GM23338 (cell line): Measurements from ENCODE around the gene SLC10A6. TPM values are rescaled to one million over a fixed set of nuclear protein-coding genes. Genes with fewer than 3 reads are reported as not detected.

Experiments
- ATAC-seq: fragments of 200-7000 bp; cut with Tn5 transposase; 3 replicates; pipeline ENCODE4 v1.9.1; 2020
- DNase-seq: peaks from one replicate; pipeline ENCODE4 v3.0.0-alpha.2; 2015; ENCODE audit warnings: low spot score
- H2AFZ ChIP-seq: fragments of 200-600 bp; sonication (generic); 2 replicates; pipeline ENCODE4 v1.8.0; 2016; ENCODE audit warnings: antibody characterized with exemption, mild to moderate bottlenecking, moderate library complexity
- H3F3A ChIP-seq: fragments of 200-600 bp; sonication (generic); replicated peaks from 2 replicates; pipeline ENCODE4 v1.8.0; 2017; ENCODE audit warnings: antibody characterized with exemption, mixed run types, low read depth
- H3K27ac ChIP-seq: fragments of 200-600 bp; sonication (generic); 2 replicates; pipeline ENCODE4 v1.6.1; 2016; ENCODE audit warnings: low read depth
- H3K27me3 ChIP-seq: fragments of 200-600 bp; sonication (generic); 2 replicates; pipeline ENCODE4 v1.8.0; 2016; ENCODE audit warnings: mild to moderate bottlenecking, mixed run types, moderate library complexity; ENCODE audit not compliant: insufficient read depth
- H3K36me3 ChIP-seq: fragments of 200-600 bp; sonication (generic); 2 replicates; pipeline ENCODE4 v1.8.0; 2016; ENCODE audit warnings: mild to moderate bottlenecking; ENCODE audit not compliant: insufficient read depth
- H3K4me1 ChIP-seq: fragments of 200-600 bp; sonication (generic); 2 replicates; pipeline ENCODE4 v1.8.0; 2016; ENCODE audit warnings: mild to moderate bottlenecking, moderate library complexity; ENCODE audit not compliant: insufficient read depth
- H3K4me2 ChIP-seq: fragments of 200-600 bp; sonication (generic); 2 replicates; pipeline ENCODE4 v1.7.1; 2017; ENCODE audit warnings: mixed run types
- H3K4me3 ChIP-seq: fragments of 200-600 bp; sonication (generic); 2 replicates; pipeline ENCODE4 v1.6.1; 2016; ENCODE audit warnings: mixed run types
- H3K79me2 ChIP-seq: fragments of 200-600 bp; sonication (generic); replicated peaks from 2 replicates; pipeline ENCODE4 v1.8.0; 2017; ENCODE audit warnings: mild to moderate bottlenecking; ENCODE audit not compliant: insufficient read depth
- H3K9me2 ChIP-seq: fragments of 200-600 bp; sonication (generic); 2 replicates; pipeline ENCODE4 v1.8.0; 2017; ENCODE audit not compliant: insufficient read depth
- H4K20me1 ChIP-seq: fragments of 200-600 bp; sonication (generic); replicated peaks from 2 replicates; pipeline ENCODE4 v1.8.0; 2017; ENCODE audit warnings: mild to moderate bottlenecking; ENCODE audit not compliant: insufficient read depth
- H3K27ac Mint-ChIP-seq: 2 replicates; pipeline ENCODE4 v1.8.0; 2020; ENCODE audit warnings: inconsistent platforms, mild to moderate bottlenecking, moderate library complexity, mixed read lengths
- H3K27me3 Mint-ChIP-seq: 3 replicates; pipeline ENCODE4 v1.8.0; 2022; ENCODE audit warnings: low read depth, mild to moderate bottlenecking, moderate library complexity, mixed read lengths, inconsistent platforms; ENCODE audit not compliant: insufficient read depth, poor library complexity
- H3K36me3 Mint-ChIP-seq: 3 replicates; pipeline ENCODE4 v1.8.0; 2021; ENCODE audit warnings: low read depth, mild to moderate bottlenecking, inconsistent platforms, moderate library complexity, mixed read lengths
- H3K4me1 Mint-ChIP-seq: 3 replicates; pipeline ENCODE4 v1.8.0; 2020; ENCODE audit warnings: mild to moderate bottlenecking, inconsistent platforms, mixed read lengths
- H3K4me3 Mint-ChIP-seq: 3 replicates; pipeline ENCODE4 v1.8.0; 2021; ENCODE audit warnings: moderate library complexity, mild to moderate bottlenecking, inconsistent platforms, mixed read lengths
- H3K9me3 Mint-ChIP-seq: 3 replicates; pipeline ENCODE4 v1.8.0; 2020; ENCODE audit warnings: moderate library complexity, mild to moderate bottlenecking, inconsistent platforms, mixed read lengths
- EZH2phosphoT487 ChIP-seq: fragments of 200-600 bp; sonication (generic); IDR thresholded peaks from one replicate; pipeline ENCODE4 v1.8.1; 2018; ENCODE audit warnings: antibody characterized with exemption; ENCODE audit not compliant: unreplicated experiment
- POLR2AphosphoS5 ChIP-seq: IDR thresholded peaks from 2 replicates; pipeline ENCODE4 v1.6.1; 2016; ENCODE audit warnings: antibody characterized with exemption, low read depth
- ZNF331 ChIP-seq: fragments of 250-450 bp; sonication (Bioruptor Pico); IDR thresholded peaks from 2 replicates; pipeline ENCODE4 v1.5.0; 2020; ENCODE audit warnings: low read depth, mild to moderate bottlenecking, moderate library complexity
- polyA plus RNA-seq: library from polyadenylated mRNA; unstranded; fragments of >200 nt; fragmentation: Nextera tagmentation; extraction: Ambion mirVana; gene quantifications from 2 replicates; pipeline ENCODE4 v1.2.1, GENCODE V29; 2016
- total RNA-seq: library from RNA; depleted of rRNA; stranded (reverse); fragments of >200 nt; shearing (Covaris generic); gene quantifications from 2 replicates; pipeline ENCODE4 v1.2.3, GENCODE V29; 2014
- TF ChIP-seq, protein P1 (sequence below), 2 experiments: fragments of 200-600 bp in 1 of 2; sonication (generic) in 1 of 2; conservative IDR thresholded peaks; 2 replicates each; pipeline versions ENCODE4 v1.5.1 to v1.6.1; 2016 to 2017; ENCODE audit warnings: antibody characterized with exemption in 2 of 2, low read depth in 2 of 2, mild to moderate bottlenecking in 2 of 2, moderate library complexity in 1 of 2
- TF ChIP-seq, protein P2 (sequence below): fragments of 250-450 bp; sonication (Bioruptor Pico); IDR thresholded peaks from 2 replicates; pipeline ENCODE4 v1.5.0; 2020; ENCODE audit warnings: mild to moderate bottlenecking, moderate library complexity

SLC10A6 gene
- total and polyA plus RNA-seq, 2 experiments from 2014 or later, result not detected

DNA sequence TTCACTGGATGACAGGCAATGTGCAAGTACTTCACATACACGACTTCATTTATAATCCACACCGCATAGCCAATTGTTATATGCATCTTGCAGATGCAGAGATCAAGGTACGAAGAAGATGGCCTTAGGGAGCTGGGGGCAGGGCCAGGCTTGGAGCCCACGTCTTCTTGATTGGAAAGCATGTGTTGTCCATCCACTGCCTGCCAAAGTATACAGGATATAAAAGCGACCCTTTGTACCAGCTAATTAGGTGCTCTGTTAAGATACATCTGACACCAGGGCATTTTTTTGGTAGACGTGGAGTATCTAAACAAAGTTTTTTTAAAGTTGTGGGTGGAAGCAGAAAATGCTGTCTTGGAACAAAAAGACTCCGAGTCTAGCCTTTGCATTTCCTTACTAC, 41.6 kb upstream of the SLC10A6 start:
- Mint-ChIP-seq H3K36me3 (peaks cover 5% of the 10 kb centered on the region; the same call in 2 of the 3 replicates), H3K27ac (no peak overlapping the region), H3K4me3 (peak overlapping the region; percentile 86), H3K9me3 (no peaks in the 10 kb centered on the region), H3K27me3 (peaks cover 6% of the 10 kb centered on the region), H3K4me1 (peaks cover 17% of the 10 kb centered on the region)
- ATAC-seq, result no peak
- Histone ChIP-seq H2AFZ (peak overlapping the region; percentile 53; the same call in 1 of the 2 replicates), H3K36me3 (no peaks in the 10 kb centered on the region), H4K20me1 (no peaks in the 10 kb centered on the region), H3K27me3 (peaks cover 7% of the 10 kb centered on the region; the same call in 1 of the 2 replicates), H3K4me3 (no peak overlapping the region), H3K79me2 (no peaks in the 10 kb centered on the region), H3K9me2 (no peaks in the 10 kb centered on the region), H3K27ac (no peak overlapping the region), H3K4me1 (peaks cover 12% of the 10 kb centered on the region; the same call in 1 of the 2 replicates), H3F3A (no peaks in the 10 kb centered on the region; the same call in 1 of the 2 replicates), H3K4me2 (no peak overlapping the region)
- DNase-seq, result no peak
- no peak for TF ChIP-seq ZNF331
- no peak for TF ChIP-seq EZH2phosphoT487
- TF ChIP-seq, protein P1, sequence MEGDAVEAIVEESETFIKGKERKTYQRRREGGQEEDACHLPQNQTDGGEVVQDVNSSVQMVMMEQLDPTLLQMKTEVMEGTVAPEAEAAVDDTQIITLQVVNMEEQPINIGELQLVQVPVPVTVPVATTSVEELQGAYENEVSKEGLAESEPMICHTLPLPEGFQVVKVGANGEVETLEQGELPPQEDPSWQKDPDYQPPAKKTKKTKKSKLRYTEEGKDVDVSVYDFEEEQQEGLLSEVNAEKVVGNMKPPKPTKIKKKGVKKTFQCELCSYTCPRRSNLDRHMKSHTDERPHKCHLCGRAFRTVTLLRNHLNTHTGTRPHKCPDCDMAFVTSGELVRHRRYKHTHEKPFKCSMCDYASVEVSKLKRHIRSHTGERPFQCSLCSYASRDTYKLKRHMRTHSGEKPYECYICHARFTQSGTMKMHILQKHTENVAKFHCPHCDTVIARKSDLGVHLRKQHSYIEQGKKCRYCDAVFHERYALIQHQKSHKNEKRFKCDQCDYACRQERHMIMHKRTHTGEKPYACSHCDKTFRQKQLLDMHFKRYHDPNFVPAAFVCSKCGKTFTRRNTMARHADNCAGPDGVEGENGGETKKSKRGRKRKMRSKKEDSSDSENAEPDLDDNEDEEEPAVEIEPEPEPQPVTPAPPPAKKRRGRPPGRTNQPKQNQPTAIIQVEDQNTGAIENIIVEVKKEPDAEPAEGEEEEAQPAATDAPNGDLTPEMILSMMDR (conservative IDR thresholded peaks at IDR 0.05; ENCODE audit: low read depth in 2 of 2), result no peak
- TF ChIP-seq POLR2AphosphoS5, result no peak
- TF ChIP-seq, protein P2, sequence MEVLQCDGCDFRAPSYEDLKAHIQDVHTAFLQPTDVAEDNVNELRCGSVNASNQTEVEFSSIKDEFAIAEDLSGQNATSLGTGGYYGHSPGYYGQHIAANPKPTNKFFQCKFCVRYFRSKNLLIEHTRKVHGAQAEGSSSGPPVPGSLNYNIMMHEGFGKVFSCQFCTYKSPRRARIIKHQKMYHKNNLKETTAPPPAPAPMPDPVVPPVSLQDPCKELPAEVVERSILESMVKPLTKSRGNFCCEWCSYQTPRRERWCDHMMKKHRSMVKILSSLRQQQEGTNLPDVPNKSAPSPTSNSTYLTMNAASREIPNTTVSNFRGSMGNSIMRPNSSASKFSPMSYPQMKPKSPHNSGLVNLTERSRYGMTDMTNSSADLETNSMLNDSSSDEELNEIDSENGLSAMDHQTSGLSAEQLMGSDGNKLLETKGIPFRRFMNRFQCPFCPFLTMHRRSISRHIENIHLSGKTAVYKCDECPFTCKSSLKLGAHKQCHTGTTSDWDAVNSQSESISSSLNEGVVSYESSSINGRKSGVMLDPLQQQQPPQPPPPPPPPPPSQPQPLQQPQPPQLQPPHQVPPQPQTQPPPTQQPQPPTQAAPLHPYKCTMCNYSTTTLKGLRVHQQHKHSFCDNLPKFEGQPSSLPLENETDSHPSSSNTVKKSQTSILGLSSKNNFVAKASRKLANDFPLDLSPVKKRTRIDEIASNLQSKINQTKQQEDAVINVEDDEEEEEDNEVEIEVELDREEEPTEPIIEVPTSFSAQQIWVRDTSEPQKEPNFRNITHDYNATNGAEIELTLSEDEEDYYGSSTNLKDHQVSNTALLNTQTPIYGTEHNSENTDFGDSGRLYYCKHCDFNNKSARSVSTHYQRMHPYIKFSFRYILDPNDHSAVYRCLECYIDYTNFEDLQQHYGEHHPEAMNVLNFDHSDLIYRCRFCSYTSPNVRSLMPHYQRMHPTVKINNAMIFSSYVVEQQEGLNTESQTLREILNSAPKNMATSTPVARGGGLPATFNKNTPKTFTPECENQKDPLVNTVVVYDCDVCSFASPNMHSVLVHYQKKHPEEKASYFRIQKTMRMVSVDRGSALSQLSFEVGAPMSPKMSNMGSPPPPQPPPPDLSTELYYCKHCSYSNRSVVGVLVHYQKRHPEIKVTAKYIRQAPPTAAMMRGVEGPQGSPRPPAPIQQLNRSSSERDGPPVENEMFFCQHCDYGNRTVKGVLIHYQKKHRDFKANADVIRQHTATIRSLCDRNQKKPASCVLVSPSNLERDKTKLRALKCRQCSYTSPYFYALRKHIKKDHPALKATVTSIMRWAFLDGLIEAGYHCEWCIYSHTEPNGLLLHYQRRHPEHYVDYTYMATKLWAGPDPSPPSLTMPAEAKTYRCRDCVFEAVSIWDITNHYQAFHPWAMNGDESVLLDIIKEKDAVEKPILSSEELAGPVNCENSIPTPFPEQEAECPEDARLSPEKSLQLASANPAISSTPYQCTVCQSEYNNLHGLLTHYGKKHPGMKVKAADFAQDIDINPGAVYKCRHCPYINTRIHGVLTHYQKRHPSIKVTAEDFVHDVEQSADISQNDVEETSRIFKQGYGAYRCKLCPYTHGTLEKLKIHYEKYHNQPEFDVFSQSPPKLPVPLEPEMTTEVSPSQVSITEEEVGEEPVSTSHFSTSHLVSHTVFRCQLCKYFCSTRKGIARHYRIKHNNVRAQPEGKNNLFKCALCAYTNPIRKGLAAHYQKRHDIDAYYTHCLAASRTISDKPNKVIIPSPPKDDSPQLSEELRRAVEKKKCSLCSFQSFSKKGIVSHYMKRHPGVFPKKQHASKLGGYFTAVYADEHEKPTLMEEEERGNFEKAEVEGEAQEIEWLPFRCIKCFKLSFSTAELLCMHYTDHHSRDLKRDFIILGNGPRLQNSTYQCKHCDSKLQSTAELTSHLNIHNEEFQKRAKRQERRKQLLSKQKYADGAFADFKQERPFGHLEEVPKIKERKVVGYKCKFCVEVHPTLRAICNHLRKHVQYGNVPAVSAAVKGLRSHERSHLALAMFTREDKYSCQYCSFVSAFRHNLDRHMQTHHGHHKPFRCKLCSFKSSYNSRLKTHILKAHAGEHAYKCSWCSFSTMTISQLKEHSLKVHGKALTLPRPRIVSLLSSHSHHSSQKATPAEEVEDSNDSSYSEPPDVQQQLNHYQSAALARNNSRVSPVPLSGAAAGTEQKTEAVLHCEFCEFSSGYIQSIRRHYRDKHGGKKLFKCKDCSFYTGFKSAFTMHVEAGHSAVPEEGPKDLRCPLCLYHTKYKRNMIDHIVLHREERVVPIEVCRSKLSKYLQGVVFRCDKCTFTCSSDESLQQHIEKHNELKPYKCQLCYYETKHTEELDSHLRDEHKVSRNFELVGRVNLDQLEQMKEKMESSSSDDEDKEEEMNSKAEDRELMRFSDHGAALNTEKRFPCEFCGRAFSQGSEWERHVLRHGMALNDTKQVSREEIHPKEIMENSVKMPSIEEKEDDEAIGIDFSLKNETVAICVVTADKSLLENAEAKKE, result no peak
